GM21619 (cell line): Measurements from ENCODE around the gene CADPS.

ENCODE experiments used
- ATAC-seq: cut with Tn5 transposase; IDR thresholded peaks from one replicate; pipeline ENCODE4 v1.9.1; 2021; ENCODE audit not compliant: unreplicated experiment

CADPS gene

GRCh38 chr3:62815981-62816380, 59.2 kb downstream of the CADPS start:
- ATAC-seq = no peak

GRCh38 chr3:62812631-62813030, 62.6 kb downstream of the CADPS start:
- ATAC-seq = no peak

GRCh38 chr3:62811119-62811518, 64.1 kb downstream of the CADPS start:
- ATAC-seq = no peak

GRCh38 chr3:62809369-62809768, 65.8 kb downstream of the CADPS start:
- ATAC-seq = no peak

GRCh38 chr3:62805580-62806277, 69.5 kb downstream of the CADPS start:
- ATAC-seq = no peak

- no peak for ATAC-seq
Observed at GRCh38 chr3:62805106-62805505, 70.1 kb downstream of the CADPS start.

GRCh38 chr3:62803276-62803675, 71.9 kb downstream of the CADPS start:
- no peak for ATAC-seq

- ATAC-seq = no peak
Observed at GRCh38 chr3:62798000-62798399, 77.2 kb downstream of the CADPS start.

- no peak for ATAC-seq
Observed at GRCh38 chr3:62797132-62797531, 78.1 kb downstream of the CADPS start.

- no peak for ATAC-seq
Observed at GRCh38 chr3:62795978-62796657, 79.1 kb downstream of the CADPS start.

- no peak for ATAC-seq
Observed at GRCh38 chr3:62793946-62794345, 81.3 kb downstream of the CADPS start.

GRCh38 chr3:62785384-62785783, 89.8 kb downstream of the CADPS start:
- no peak for ATAC-seq

GRCh38 chr3:62781121-62781520, 94.1 kb downstream of the CADPS start:
- no peak for ATAC-seq

- no peak for ATAC-seq
Observed at GRCh38 chr3:62777674-62778073, 97.5 kb downstream of the CADPS start.

- ATAC-seq = no peak
Observed at GRCh38 chr3:62777130-62777529, 98.1 kb downstream of the CADPS start.

GRCh38 chr3:62774221-62774620, 101.0 kb downstream of the CADPS start:
- no peak for ATAC-seq

GRCh38 chr3:62771331-62772072, 103.7 kb downstream of the CADPS start:
- no peak for ATAC-seq

- no peak for ATAC-seq
Observed at GRCh38 chr3:62768896-62769295, 106.3 kb downstream of the CADPS start.

GRCh38 chr3:62761711-62762110, 113.5 kb downstream of the CADPS start:
- no peak for ATAC-seq

GRCh38 chr3:62761311-62761710, 113.9 kb downstream of the CADPS start:
- no peak for ATAC-seq

GRCh38 chr3:62758296-62759066, 116.7 kb downstream of the CADPS start:
- no peak for ATAC-seq
